LNCAP (cell line): ENCODE results near the gene ESYT3.

ENCODE experiments used
- CTCF ChIP-seq: fragments of 450-650 bp; IDR thresholded peaks from 2 replicates; pipeline ENCODE4 v1.5.1; 2017; ENCODE audit warnings: mild to moderate bottlenecking

ESYT3 gene

GRCh38 chr3:138477120-138477519, 42.7 kb downstream of the ESYT3 start:
- TF ChIP-seq CTCF: no peak

GRCh38 chr3:138477801-138478200, 43.4 kb downstream of the ESYT3 start:
- TF ChIP-seq CTCF: no peak

- TF ChIP-seq CTCF: peak; percentile 88
Measured at GRCh38 chr3:138479438-138479863, 45.0 kb downstream of the ESYT3 start.

DNA sequence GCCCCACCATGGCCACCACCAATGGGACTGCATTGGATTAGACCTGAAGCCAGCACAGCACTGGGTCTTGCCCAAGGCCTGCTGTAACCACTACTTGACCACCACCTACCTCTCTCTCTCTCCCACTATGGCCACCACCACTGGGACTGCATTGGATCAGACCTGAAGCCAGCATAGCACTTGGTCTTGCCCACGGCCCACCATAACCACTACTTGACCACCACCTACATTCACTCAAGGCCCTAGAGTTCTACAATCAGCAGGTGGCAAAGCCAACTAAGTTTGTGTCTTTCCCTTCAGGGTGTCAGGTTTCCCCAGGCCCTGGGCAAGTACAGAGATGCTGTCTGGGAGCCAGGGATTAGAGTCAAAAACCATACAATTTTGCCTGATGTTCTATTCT, 57.6 kb downstream of the ESYT3 start:
- TF ChIP-seq CTCF: no peak

- TF ChIP-seq CTCF: no peak
Measured at GRCh38 chr3:138492980-138493675, 58.7 kb downstream of the ESYT3 start.

DNA sequence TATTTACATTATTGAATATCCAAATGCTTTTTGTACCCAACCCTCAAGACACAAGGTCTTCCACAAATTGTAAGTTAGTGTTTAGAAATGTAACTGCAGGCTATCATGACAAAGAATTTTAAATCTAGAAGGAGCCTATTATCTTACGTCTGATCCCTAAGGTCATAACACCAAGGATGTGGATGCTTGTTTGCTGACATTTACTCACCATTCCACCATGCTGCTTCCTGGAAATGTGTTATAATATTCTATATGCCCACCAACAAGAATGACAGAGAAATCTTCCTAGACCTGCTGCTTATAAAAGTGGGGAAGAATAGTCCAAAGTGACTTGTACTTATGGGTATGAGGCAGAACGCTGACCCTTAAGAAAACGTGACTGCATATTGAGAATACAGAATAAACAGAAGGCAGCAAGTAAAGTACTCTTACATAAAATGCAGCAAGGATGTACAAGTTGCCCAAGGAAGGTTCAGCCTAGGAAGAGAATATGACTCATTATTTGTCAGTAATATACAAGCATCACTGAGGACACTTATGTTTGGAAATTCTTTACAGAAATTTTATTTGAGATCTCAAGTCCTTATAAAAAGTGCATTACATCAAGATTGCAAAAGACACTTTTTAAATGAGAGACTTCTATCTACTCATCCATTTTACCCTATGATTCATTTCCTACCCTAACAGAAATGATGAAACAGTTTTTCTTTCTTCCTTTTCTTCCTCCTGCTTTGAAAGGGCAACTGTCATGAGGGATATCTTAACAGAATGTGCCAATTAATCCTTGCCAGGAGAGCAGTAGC, 59.6 kb downstream of the ESYT3 start:
- no peak for TF ChIP-seq CTCF

DNA sequence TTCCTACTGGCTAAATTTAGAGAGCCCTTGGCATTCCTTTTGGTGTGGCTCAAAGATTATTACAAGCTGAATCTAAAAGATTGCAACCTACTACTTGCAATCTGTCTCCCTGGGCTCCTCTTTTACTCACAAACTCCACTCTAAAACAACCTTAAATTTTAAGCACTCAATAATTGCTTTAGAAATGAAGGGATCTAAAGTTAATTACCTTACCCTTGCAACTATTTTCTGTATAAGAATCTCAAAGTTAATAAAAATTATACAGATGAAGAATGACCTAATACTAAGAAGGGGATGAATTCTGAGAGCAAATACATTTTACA, 60.2 kb downstream of the ESYT3 start:
- no peak for TF ChIP-seq CTCF
